Subcutaneous abdominal adipose tissue (tissue), 5 donors: ENCODE data around the gene RGS10.

Experiments
- H3K27ac ChIP-seq: one replicate; pipeline ENCODE4 v1.7.0; 2013; ENCODE audit warnings: low read depth, mild to moderate bottlenecking, inconsistent platforms, low read length, moderate library complexity
- H3K27me3 ChIP-seq, 5 donors: one replicate each; pipeline ENCODE4 v1.7.0; 2013; ENCODE audit warnings: low read length in 5 of 5, inconsistent platforms in 1 of 5; ENCODE audit not compliant: control insufficient read depth in 5 of 5, insufficient read depth in 4 of 5
- H3K36me3 ChIP-seq, 5 donors: one replicate each; pipeline ENCODE4 v1.7.0; 2013; ENCODE audit warnings: low read length in 5 of 5; ENCODE audit not compliant: control insufficient read depth in 5 of 5, insufficient read depth in 5 of 5
- H3K4me1 ChIP-seq, 5 donors: one replicate each; pipeline ENCODE4 v1.7.0; 2013; ENCODE audit warnings: low read length in 5 of 5, mild to moderate bottlenecking in 3 of 5, moderate library complexity in 1 of 5; ENCODE audit not compliant: control insufficient read depth in 5 of 5, insufficient read depth in 5 of 5
- H3K4me3 ChIP-seq, 5 donors: one replicate each; pipeline ENCODE4 v1.7.0; 2013; ENCODE audit warnings: low read length in 5 of 5, low read depth in 1 of 5
- H3K9ac ChIP-seq, 5 donors: one replicate each; pipeline ENCODE4 v1.7.0; 2013; ENCODE audit warnings: low read length in 5 of 5, mild to moderate bottlenecking in 4 of 5, moderate library complexity in 3 of 5
- H3K9me3 ChIP-seq, 5 donors: one replicate each; pipeline ENCODE4 v1.7.0; 2013; ENCODE audit warnings: low read length in 5 of 5; ENCODE audit not compliant: control insufficient read depth in 5 of 5
- donor health status: healthy.
- donor health status: healthy.
- donor health status: healthy.
- donor health status: healthy.
- donor health status: healthy.

Gene RGS10

DNA sequence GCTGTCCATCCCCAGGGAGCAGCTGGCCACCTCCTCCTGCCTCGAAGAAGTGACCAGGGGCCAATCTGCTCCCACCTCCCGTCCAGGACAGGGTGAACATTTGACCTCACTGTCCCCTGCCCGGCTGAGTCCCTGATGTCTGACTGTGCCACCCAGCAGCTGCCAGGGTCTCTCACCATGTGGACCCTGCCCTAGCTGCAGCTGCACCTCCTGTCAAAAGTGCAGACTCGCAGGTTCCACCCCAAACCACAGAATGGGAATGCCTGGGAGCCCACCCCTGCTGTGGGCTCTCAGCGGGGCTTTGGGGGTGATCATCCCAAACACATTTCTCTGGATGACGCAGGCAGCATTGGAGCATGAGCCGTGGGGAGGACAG is 86.1 kb downstream of the RGS10 start:
- no peaks in the 10 kb centered on the region for H3K9me3 ChIP-seq
- peaks cover 0 to 63% (median 42%) of the 10 kb centered on the region in 5 donors for H3K36me3 ChIP-seq
- no peaks in the 10 kb centered on the region for H3K4me1 ChIP-seq
- no peak overlapping the region for H3K9ac ChIP-seq
- H3K27ac ChIP-seq, result no peak overlapping the region
- no peaks in the 10 kb centered on the region for H3K27me3 ChIP-seq
- H3K4me3 ChIP-seq, result no peak overlapping the region

DNA sequence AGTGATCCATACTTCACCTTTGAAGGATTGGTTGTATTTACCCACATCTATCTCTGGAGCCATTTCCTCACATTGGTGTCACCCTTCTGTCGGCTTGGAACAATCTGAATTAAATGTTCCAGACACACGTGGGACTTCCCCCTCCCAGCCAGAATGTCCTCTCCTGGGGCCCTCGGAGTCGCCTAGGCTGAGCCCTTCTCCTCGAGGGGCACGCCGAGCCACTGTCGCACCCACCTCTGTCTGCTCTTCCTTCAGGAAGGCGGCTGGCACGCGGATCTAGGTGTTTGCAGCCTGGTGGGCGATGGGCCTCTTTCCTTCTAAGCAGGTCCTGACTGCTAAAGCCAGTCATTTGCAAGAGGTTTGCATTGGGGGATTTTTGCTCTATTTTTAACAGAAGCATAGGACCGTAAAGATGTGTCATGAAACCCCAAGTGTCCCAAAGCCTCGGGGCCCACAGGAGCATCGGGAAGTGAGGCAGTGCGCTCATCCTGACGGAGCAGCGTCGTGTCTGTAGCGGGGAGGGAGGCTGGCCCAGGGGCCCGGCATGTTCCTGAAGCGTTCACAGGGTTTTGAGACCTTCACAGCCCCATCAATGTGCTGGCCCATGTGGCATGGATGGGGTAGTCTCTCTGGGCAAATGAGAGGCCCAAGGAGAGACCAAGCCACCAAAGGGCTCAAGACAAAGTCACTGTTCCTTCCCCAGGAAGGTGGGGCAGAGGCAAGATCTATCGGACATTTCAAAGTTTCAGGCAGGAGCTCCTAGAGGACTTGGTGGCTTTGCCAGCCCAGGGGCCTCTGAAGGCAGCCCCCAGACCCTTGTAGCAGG is 86.7 kb downstream of the RGS10 start:
- Histone ChIP-seq H3K9me3 (no peaks in the 10 kb centered on the region), H3K27me3 (no peaks in the 10 kb centered on the region), H3K4me1 (no peaks in the 10 kb centered on the region), H3K27ac (no peak overlapping the region), H3K9ac (no peak overlapping the region), H3K4me3 (no peak overlapping the region), H3K36me3 (peaks cover 0 to 67% (median 45%) of the 10 kb centered on the region in 5 donors)

DNA sequence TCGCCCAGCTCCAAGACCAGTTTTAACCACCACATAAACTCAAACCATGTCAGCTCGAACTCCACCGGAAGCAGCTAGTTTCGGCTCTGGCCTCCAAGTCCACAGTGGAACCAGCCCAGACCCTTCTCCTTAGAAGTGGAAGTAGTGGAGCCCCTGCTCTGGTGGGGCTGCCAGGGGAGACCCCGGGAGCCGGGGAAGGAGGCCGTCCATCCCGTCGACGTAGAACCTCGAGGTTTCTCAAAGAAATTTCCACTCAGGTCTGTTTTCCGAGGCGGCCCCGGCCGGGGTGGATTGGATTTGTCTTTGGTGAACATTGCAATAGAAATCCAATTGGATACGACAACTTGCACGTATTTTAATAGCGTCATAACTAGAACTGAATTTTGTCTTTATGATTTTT is 87.5 kb downstream of the RGS10 start:
- Histone ChIP-seq H3K36me3 (peaks cover 0 to 74% (median 47%) of the 10 kb centered on the region in 5 donors), H3K4me3 (no peak overlapping the region), H3K9me3 (no peaks in the 10 kb centered on the region), H3K9ac (no peak overlapping the region), H3K27me3 (no peaks in the 10 kb centered on the region), H3K27ac (no peak overlapping the region), H3K4me1 (peaks cover 3 to 8% (median 7%) of the 10 kb centered on the region in 5 donors)

DNA sequence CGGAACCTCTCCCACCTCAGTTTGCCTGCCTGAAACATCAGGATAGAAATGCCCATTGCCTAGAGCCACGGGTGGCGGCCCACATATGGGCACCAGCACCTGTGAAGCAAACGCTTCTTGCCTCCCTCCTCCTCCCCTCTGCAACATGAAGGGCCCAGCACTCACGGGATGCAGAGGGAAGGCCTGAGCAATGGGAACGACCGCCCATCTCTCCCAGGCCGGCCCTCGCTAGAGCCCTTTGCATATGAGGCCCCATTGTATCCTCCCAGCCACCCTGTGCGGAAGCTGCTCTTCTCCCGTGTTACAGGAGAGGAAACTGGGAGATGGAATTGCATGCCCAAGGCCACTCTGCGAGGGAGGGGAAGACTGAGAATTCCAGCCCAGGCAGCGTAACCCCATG is 88.2 kb downstream of the RGS10 start:
- Histone ChIP-seq H3K9me3 (no peaks in the 10 kb centered on the region), H3K36me3 (peaks cover 0 to 77% (median 48%) of the 10 kb centered on the region in 5 donors)

DNA sequence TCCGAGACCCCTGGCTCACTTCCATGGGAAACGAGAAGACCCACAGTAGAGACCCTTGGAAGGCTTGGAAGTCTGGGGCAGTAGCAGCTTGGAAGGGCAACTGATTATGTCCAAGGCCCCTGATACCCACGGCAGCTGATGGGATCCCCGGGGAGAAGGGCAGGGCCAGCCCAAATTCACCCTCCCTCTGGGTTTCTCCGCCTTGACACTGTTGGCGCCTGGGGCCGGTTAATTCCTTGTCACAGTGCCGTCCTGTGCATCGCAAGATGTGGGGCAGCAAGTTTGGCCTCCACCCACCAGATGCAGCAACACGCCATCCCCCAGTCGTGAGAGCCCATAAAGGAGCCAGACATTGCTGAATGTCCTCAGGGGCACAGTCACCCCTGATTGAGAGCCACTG is 89.2 kb downstream of the RGS10 start:
- no peak overlapping the region for H3K4me3 ChIP-seq
- peaks cover 8 to 20% (median 15%) of the 10 kb centered on the region in 5 donors for H3K4me1 ChIP-seq
- H3K27ac ChIP-seq, result no peak overlapping the region
- peaks cover 0 to 81% (median 58%) of the 10 kb centered on the region in 5 donors for H3K36me3 ChIP-seq
- no peaks in the 10 kb centered on the region for H3K27me3 ChIP-seq
- no peaks in the 10 kb centered on the region for H3K9me3 ChIP-seq
- H3K9ac ChIP-seq, result no peak overlapping the region

More for the DNA sequence above, 88.2 kb downstream of the RGS10 start:
- Histone ChIP-seq H3K4me3 (no peak overlapping the region), H3K27ac (no peak overlapping the region), H3K9ac (no peak overlapping the region), H3K27me3 (no peaks in the 10 kb centered on the region), H3K4me1 (peaks cover 6 to 14% (median 14%) of the 10 kb centered on the region in 5 donors)

DNA sequence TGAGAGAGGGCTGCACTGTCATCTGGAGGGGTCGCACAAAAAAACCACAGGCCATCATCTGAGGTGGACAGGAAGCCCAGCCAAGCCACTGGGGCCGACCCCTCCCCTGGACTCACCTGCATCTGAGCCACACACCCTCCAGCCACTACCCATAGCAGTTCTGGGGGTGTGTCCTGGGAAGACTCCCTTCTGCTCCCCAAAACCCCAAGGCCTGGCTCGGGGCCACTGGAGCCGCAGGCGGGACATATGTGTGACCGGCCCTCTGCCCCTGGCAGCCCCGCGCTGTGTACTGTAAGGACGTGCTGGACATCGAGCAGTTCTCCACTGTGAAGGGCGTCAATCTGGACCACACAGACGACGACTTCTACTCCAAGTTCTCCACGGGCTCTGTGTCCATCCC is 90.1 kb downstream of the RGS10 start:
- Histone ChIP-seq H3K36me3 (peaks cover 0 to 86% (median 67%) of the 10 kb centered on the region in 5 donors), H3K4me3 (no peak overlapping the region), H3K4me1 (peaks cover 8 to 28% (median 15%) of the 10 kb centered on the region in 5 donors), H3K27ac (no peak overlapping the region), H3K27me3 (no peaks in the 10 kb centered on the region), H3K9me3 (no peaks in the 10 kb centered on the region), H3K9ac (no peak overlapping the region)

DNA sequence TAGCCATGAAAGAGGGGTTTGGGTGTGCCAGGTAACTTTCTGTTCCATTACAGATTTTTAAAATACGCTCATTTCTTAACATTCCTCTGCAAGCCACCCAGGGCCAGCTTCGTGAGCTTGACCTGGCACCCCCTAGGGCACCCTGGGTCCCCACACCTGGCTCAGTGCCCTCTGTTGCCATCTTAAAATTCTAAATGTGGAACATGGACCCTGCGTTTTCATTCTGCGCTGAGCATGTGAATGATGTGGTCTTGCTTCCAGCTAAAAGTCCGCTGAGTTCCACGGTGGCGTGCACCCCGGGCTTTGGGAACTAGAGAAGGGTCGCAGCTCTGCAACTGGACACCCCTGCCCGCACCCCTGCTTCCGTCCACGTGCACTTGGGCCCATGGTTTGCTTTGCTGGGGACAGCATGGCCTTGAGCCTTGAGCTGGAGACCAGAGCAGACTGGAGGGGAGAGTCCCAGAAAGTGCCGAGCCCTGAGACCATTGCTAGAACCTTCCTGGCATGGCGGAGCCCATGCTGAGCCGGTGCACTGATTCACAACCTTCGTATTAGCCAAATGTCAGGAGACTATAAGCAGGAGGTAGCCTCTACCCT is 91.1 kb downstream of the RGS10 start:
- Histone ChIP-seq H3K9me3 (no peaks in the 10 kb centered on the region), H3K27ac (no peak overlapping the region), H3K4me3 (no peak overlapping the region), H3K4me1 (peaks cover 8 to 28% (median 15%) of the 10 kb centered on the region in 5 donors), H3K9ac (no peak overlapping the region), H3K36me3 (peaks cover 0 to 87% (median 72%) of the 10 kb centered on the region in 5 donors), H3K27me3 (no peaks in the 10 kb centered on the region)

DNA sequence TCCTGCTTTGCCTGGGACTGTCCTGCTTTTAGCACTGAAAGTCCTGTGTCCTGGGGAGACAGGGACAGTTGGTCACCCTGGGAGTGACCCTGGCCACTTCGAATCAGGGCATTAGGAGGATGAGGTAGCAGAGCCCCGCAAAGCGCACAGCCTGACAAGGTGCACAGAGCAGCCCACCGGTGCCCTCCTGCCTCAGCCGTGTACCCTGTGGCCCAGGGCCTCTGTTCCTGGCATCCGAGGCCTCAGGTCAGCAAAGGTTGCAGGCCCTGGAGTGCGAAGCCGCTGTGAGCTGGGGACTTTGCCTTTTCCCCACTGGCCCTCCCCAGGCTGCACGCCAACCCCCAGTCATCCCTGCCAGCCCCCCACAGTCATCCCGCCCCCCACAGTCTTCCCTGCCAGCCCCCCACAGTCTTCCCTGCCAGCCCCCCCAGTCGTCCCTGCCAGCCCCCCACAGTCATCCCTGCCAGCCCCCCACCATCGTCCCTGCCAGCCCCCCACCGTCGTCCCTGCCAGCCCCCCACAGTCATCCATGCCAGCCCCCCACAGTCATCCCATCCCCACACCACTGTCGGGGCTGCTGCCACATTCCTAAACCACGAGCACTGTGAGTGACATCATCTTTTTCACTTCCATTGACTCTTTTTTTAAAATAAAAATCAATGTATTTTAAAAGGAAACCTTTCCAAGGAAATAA is 91.8 kb downstream of the RGS10 start:
- H3K4me3 ChIP-seq, result no peak overlapping the region
- no peaks in the 10 kb centered on the region for H3K27me3 ChIP-seq
- no peaks in the 10 kb centered on the region for H3K9me3 ChIP-seq
- H3K4me1 ChIP-seq, result peaks cover 8 to 28% (median 15%) of the 10 kb centered on the region in 5 donors
- no peak overlapping the region for H3K9ac ChIP-seq
- peaks cover 0 to 82% (median 66%) of the 10 kb centered on the region in 5 donors for H3K36me3 ChIP-seq
- peak overlapping the region; percentile 13 for H3K27ac ChIP-seq
